Measurements from ENCODE around the gene TAF6L.
"Not testable (repeated sequence)": the region's sequence is repeated elsewhere in the genome, so short reads cannot be mapped to it uniquely, and the experiment has no call there.

The TAF6L gene

GRCh38 chr11:62805961-62806441 lies 34.8 kb downstream of the TAF6L start:
- no peak for DNase-seq

- no peak for DNase-seq
Observed at GRCh38 chr11:62806611-62807121, 35.5 kb downstream of the TAF6L start.

GRCh38 chr11:62810748-62811147 lies 39.6 kb downstream of the TAF6L start:
- no peak for DNase-seq

- DNase-seq = no peak
Observed at GRCh38 chr11:62811659-62812058, 40.5 kb downstream of the TAF6L start.

- DNase-seq = no peak
Observed at GRCh38 chr11:62816557-62816956, 45.4 kb downstream of the TAF6L start.

- DNase-seq = no peak
Observed at GRCh38 chr11:62817129-62817528, 45.9 kb downstream of the TAF6L start.

- DNase-seq = no peak
Observed at GRCh38 chr11:62823677-62824076, 52.5 kb downstream of the TAF6L start.

GRCh38 chr11:62828130-62828529 lies 56.9 kb downstream of the TAF6L start:
- not testable (repeated sequence) for DNase-seq

- DNase-seq = no peak
Observed at GRCh38 chr11:62830904-62831519, 59.8 kb downstream of the TAF6L start.

- peak; percentile 96 for DNase-seq
Observed at GRCh38 chr11:62831520-62832335, 60.5 kb downstream of the TAF6L start, which contains the start of gene STX5. TSS of gene STX5 (minus strand) at chr11:62832051. CDS start at chr11:62831243, 808 bp downstream.

GRCh38 chr11:62832336-62833234 lies 61.4 kb downstream of the TAF6L start, which contains the start of gene TEX54:
TSS of gene TEX54 (minus strand) at chr11:62832841.
- no peak for DNase-seq

GRCh38 chr11:62835336-62835735 lies 64.1 kb downstream of the TAF6L start:
- no peak for DNase-seq

All from kidney glomerular epithelial cell (primary cell).